Measurements from ENCODE around the gene QPCT.

QPCT gene

GRCh38 chr2:37415128-37415820 lies 70.8 kb downstream of the QPCT start:
- no peak overlapping the region for H3K4me3 ChIP-seq (ENCODE audit: low read depth, low read length)
- no peak for DNase-seq (ENCODE audit: low read depth)

GRCh38 chr2:37417321-37417720 lies 72.9 kb downstream of the QPCT start:
- peak; percentile 80 for DNase-seq (ENCODE audit: low read depth)
- no peak overlapping the region for H3K4me3 ChIP-seq (ENCODE audit: low read depth, low read length)

GRCh38 chr2:37418956-37419355 lies 74.5 kb downstream of the QPCT start:
- H3K4me3 ChIP-seq (ENCODE audit: low read depth, low read length), result no peak overlapping the region
- DNase-seq (ENCODE audit: low read depth), result no peak

GRCh38 chr2:37421686-37422085 lies 77.3 kb downstream of the QPCT start:
- H3K4me3 ChIP-seq (ENCODE audit: low read depth, low read length), result no peak overlapping the region
- DNase-seq (ENCODE audit: low read depth), result no peak

GRCh38 chr2:37422816-37423215 lies 78.4 kb downstream of the QPCT start:
- DNase-seq (ENCODE audit: low read depth), result no peak
- no peak overlapping the region for H3K4me3 ChIP-seq (ENCODE audit: low read depth, low read length)

All from skeletal muscle cell (primary cell).